ENCODE data around the gene SMIM1.
"Not testable (repeated sequence)": the region's sequence is repeated elsewhere in the genome, so short reads cannot be mapped to it uniquely, and the experiment has no call there.

The SMIM1 gene

GRCh38 chr1:3796215-3797061, 23.9 kb downstream of the SMIM1 start, which contains the start of gene LRRC47:
TSS of gene LRRC47 (minus strand) at chr1:3796498. CDS start at chr1:3796476, 22 bp downstream.
- DNase-seq (ENCODE audit: low spot score) = peak; percentile 95

GRCh38 chr1:3799976-3800685, 27.6 kb downstream of the SMIM1 start:
- DNase-seq (ENCODE audit: low spot score) = no peak

DNA sequence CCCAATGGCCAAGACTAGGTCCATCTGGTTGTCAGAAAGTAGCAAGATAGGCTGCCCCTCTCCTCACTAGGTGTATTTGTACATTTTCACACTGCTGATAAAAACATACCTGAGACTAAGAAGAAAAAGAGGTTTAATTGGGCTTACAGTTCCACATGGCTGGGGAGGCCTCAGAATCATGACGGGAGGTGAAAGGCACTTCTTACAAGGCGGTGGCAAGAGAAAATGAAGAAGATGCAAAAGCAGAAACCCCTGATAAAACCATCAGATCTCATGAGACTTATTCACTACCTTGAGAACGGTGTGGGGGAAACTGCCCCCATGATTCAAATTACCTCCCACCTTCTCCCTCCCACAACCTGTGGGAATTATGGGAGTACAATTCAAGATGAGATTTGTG, 28.2 kb downstream of the SMIM1 start:
- not testable (repeated sequence) for DNase-seq (ENCODE audit: low spot score)

- DNase-seq (ENCODE audit: low spot score) = no peak
Measured at GRCh38 chr1:3803905-3804626, 31.5 kb downstream of the SMIM1 start.

GRCh38 chr1:3804627-3804944, 32.0 kb downstream of the SMIM1 start:
- not testable (repeated sequence) for DNase-seq (ENCODE audit: low spot score)

DNA sequence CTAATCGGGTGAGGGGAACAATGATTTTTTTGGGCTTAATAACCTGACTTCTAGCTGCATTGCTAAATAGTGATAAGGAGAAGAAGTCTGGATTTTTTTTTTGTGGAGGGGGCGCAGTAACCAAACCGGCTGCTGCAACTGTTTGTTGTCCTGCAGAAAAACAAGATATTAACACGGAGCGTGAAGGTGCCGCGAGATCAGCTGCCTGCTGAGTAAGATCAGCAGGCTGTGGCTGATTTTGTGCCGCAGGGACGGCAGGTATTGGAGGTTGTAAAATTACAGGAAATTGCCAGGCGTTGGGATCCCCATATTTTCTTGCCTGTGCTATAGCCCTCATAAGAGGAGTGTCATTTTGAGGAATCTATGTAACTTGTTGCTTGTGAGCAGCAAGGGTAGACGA, 32.5 kb downstream of the SMIM1 start:
- no peak for DNase-seq (ENCODE audit: low spot score)

DNA sequence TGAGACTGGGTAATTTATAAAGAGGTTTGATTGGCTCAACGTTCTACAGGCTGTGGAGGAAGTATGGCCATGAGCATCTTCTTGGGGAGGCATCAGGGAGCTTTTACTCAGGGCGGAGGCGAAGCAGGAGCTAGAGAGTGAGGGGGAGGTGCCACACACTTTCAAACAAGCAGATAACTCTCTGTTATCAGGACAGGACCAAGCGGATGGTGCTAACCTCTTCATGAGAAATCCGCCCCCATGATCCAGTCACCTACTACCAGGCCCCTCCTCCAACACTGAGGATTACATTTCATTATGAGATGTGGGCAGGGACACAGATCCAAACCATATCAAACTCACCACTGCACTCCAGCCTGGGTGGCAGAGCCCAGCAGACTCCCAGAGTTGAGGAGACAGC, 35.2 kb downstream of the SMIM1 start:
- no peak for DNase-seq (ENCODE audit: low spot score)

DNA sequence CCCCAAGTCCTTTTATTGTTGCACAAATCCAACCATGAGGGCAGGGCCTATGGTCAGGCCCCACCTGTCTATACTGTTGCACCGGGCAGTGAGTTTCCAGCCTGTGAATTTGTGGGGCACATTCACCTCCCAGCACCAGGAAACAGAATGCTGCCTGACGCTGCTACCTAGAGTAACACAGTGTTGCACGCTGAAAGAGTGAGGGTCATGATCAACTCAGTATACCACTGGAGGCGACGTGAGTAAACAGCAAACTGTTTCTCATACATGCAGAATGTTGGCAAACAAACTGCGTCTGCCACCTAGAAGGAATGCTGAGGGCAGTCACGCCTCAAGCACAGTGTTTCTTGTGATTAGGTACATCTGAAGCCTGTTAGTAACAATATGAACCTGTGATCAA, 37.1 kb downstream of the SMIM1 start:
- DNase-seq (ENCODE audit: low spot score) = no peak

GRCh38 chr1:3810149-3810761, 37.7 kb downstream of the SMIM1 start:
- DNase-seq (ENCODE audit: low spot score) = not testable (repeated sequence)

DNA sequence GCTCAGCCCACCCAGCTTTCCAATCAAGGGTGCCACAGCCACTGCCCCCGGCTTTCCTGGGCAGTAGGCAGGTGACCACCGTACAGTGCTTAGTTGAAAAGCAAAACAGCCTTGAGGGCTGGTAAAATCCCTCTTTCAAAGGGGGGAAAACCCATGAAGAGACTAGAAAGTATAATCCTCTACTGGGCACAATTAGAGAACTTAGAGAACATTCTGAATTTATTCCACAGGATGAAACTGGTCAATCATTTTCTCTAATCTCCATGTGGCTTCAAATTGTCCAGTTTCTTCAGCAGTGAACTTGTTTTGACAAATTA, 39.0 kb downstream of the SMIM1 start:
- no peak for DNase-seq (ENCODE audit: low spot score)

DNA sequence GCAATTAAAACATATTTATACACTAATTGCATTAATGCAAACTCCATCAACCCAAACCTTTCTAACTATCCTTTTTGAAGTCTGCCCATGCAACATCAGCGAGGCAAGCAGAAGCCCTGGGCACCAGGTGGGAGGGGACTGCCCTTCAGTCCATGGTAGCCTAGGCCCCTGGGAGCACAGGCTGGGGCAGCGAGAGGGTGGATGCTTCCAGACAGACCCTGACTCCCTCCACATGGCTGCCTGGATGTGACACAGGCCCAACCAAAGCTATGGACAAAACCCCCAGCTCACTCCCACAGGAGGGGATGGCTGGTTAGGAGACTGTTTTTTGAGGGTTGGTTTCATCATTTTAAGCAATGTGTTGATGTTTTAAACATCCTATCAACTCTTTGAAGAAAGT, 41.5 kb downstream of the SMIM1 start:
- DNase-seq (ENCODE audit: low spot score) = no peak

GRCh38 chr1:3814771-3815561, 42.4 kb downstream of the SMIM1 start:
- no peak for DNase-seq (ENCODE audit: low spot score)

GRCh38 chr1:3816331-3817137, 44.0 kb downstream of the SMIM1 start:
- no peak for DNase-seq (ENCODE audit: low spot score)

- no peak for DNase-seq (ENCODE audit: low spot score)
Measured at GRCh38 chr1:3817138-3817740, 44.7 kb downstream of the SMIM1 start.

DNA sequence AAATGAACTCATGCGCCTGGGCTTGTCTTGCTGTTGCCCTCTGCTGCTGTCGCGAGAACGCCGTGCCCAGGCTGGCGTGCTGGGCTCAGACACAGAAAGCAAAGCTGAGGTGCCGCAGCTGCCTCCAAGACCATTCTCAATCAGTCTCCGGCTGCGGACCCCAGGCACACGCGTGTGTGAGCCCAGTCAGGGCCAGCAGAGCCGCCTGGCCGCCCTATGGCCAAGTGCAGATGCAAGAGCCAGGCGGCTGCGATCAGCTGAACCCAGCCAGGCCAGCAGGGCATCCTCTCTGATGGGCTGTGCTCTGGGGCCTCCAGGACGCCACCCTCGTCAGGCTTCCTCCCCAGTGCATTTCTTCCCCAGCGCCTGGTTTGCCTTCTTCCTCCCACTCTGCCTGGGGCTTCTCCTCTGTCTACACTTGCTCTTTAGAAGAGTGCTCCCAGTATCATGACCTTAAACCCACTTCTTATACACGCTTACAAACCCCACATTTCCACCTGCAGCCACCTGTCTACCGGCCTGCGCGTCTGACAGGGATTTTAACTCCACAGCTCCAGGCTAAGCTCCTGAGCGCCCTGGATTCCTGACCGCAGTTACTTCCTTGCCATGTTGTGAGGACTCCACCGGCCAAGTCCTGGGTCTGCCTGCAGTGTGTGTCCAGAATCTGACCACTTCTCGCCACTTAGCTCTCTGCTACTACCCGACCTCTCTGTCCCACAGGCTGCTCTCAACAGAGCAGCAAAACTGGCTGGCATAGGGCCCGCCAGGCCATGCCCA, 45.5 kb downstream of the SMIM1 start:
- DNase-seq (ENCODE audit: low spot score) = no peak

GRCh38 chr1:3819771-3820200, 47.2 kb downstream of the SMIM1 start:
- DNase-seq (ENCODE audit: low spot score) = no peak

- no peak for DNase-seq (ENCODE audit: low spot score)
Measured at GRCh38 chr1:3820316-3820715, 47.8 kb downstream of the SMIM1 start.

- DNase-seq (ENCODE audit: low spot score) = peak; percentile 85
Measured at GRCh38 chr1:3821004-3821403, 48.5 kb downstream of the SMIM1 start.

- DNase-seq (ENCODE audit: low spot score) = peak; percentile 75
Measured at GRCh38 chr1:3821447-3821846, 48.9 kb downstream of the SMIM1 start.

- DNase-seq (ENCODE audit: low spot score) = no peak
Measured at GRCh38 chr1:3821908-3822307, 49.4 kb downstream of the SMIM1 start.
